Measurements from ENCODE around the gene DDX23.

DNA sequence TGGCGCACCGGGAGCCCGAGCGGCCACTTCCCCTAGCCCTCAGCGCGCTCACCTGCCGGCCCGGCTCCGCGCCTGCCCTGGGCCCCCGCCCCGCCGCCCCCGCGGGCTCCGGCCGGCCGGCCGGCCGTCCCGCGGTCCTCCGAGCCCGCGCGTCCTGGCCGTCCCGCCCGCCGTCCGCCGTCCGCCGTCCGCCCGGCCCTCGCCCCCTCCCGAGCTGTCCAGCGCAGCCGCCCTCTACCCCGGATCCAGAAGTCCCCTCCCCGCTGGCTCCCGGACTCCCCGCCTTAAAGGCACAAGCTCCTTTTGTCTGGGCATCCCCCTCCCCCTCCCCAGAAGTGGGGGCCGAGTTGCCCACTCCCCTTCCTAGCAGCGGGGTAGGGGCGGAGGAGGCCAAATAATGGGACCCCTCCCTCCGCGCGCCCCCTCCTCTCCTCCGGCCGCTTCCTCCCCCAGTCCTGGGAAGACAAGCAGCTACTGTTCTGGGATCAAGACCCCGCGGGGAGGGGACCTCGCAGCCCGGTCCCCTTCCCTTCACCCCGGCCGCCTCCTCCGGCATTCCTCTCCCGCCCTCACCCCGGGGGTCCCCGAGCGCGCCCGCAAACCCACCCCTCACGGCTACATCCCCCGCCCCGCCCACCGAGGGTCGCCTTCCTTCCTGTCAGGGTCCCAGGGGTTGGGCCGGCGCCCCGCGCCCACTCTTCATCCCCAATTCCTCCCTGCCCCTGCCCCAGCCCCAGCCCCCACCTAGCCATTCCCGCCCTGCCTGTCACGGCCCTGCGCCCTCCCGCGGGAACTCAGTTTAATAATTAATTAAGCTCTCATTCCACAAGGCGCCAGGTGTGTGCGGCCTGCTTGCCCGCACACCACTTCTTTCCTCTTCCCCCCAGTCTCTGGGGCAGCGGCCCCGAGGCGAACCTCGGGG, 62.8 kb downstream of the DDX23 start, which contains the start of gene ADCY6:
- TF ChIP-seq, protein P1, sequence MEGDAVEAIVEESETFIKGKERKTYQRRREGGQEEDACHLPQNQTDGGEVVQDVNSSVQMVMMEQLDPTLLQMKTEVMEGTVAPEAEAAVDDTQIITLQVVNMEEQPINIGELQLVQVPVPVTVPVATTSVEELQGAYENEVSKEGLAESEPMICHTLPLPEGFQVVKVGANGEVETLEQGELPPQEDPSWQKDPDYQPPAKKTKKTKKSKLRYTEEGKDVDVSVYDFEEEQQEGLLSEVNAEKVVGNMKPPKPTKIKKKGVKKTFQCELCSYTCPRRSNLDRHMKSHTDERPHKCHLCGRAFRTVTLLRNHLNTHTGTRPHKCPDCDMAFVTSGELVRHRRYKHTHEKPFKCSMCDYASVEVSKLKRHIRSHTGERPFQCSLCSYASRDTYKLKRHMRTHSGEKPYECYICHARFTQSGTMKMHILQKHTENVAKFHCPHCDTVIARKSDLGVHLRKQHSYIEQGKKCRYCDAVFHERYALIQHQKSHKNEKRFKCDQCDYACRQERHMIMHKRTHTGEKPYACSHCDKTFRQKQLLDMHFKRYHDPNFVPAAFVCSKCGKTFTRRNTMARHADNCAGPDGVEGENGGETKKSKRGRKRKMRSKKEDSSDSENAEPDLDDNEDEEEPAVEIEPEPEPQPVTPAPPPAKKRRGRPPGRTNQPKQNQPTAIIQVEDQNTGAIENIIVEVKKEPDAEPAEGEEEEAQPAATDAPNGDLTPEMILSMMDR (IDR thresholded peaks at IDR 0.05): no peak
- TF ChIP-seq EP300 (IDR thresholded peaks at IDR 0.05): no peak
- TF ChIP-seq POLR2AphosphoS5 (IDR thresholded peaks at IDR 0.05): no peak
- TF ChIP-seq POLR2A (IDR thresholded peaks at IDR 0.05): peak in 1 of 2 donors; percentile 11
